Mononuclear cell (primary cell): ENCODE results near the gene IKZF3. TPM values are rescaled to one million over a fixed set of nuclear protein-coding genes. Genes with fewer than 3 reads are reported as not detected.

Source experiments
- H3K27me3 ChIP-seq: 2 replicates; pipeline ENCODE4 v1.6.0; 2011; ENCODE audit warnings: low read length, control low read depth; ENCODE audit not compliant: insufficient read depth
- H3K4me1 ChIP-seq: 2 replicates; pipeline ENCODE4 v1.5.1; 2011; ENCODE audit warnings: mild to moderate bottlenecking, low read length, control low read depth; ENCODE audit not compliant: insufficient read depth
- H3K4me3 ChIP-seq: 2 replicates; pipeline ENCODE4 v1.5.1; 2011; ENCODE audit warnings: mild to moderate bottlenecking, low read length, moderate library complexity
- H3K9me3 ChIP-seq: 2 replicates; pipeline ENCODE4 v1.5.1; 2011; ENCODE audit warnings: low read depth, mild to moderate bottlenecking, control low read depth, low read length
- total RNA-seq: library from RNA; depleted of rRNA; stranded (reverse); fragments of >200 nt; gene quantifications from one replicate; pipeline ENCODE4 v1.2.3, GENCODE V29; 2012

IKZF3 gene
- total RNA-seq, 1 donor = 47.5 TPM

- no peak overlapping the region for H3K4me3 ChIP-seq
- H3K4me1 ChIP-seq = peaks cover 23% of the 10 kb centered on the region
Measured at GRCh38 chr17:39709319-39709997, 154.7 kb downstream of the IKZF3 start.

More at GRCh38 chr17:39709319-39709997, 154.7 kb downstream of the IKZF3 start:
- no peaks in the 10 kb centered on the region for H3K9me3 ChIP-seq
- no peaks in the 10 kb centered on the region for H3K27me3 ChIP-seq

Other genes starting within 250 kb of the IKZF3 start
- gene PPP1R1B, start 237.4 kb downstream of the IKZF3 start, total RNA-seq = not detected
- gene STARD3, start 227.2 kb downstream of the IKZF3 start, total RNA-seq = 31.8 TPM
- 1.0 TPM for gene TCAP, start 199.0 kb downstream of the IKZF3 start, total RNA-seq
- gene PNMT, start 195.9 kb downstream of the IKZF3 start, total RNA-seq = not detected
- 6.4 TPM for gene PGAP3, start 176.3 kb downstream of the IKZF3 start, total RNA-seq
- gene ERBB2, start 164.2 kb downstream of the IKZF3 start, total RNA-seq = 10.2 TPM
- 21.6 TPM for gene MIEN1, start 133.8 kb downstream of the IKZF3 start, total RNA-seq
- not detected for gene GRB7, start 126.4 kb downstream of the IKZF3 start, total RNA-seq
- not detected for gene ZPBP2, start 3.9 kb upstream of the IKZF3 start, total RNA-seq
- 10.7 TPM for gene GSDMB, start 54.3 kb upstream of the IKZF3 start, total RNA-seq
- 57.3 TPM for gene ORMDL3, start 63.3 kb upstream of the IKZF3 start, total RNA-seq
- gene LRRC3C, start 63.4 kb upstream of the IKZF3 start, total RNA-seq = not detected
- gene GSDMA, start 98.7 kb upstream of the IKZF3 start, total RNA-seq = 0.94 TPM
- gene PSMD3, start 116.5 kb upstream of the IKZF3 start, total RNA-seq = 54.9 TPM
- gene CSF3, start 151.1 kb upstream of the IKZF3 start, total RNA-seq = not detected
- gene MED24, start 190.1 kb upstream of the IKZF3 start, total RNA-seq = 37.3 TPM
- gene THRA, start 198.7 kb upstream of the IKZF3 start, total RNA-seq = 39.0 TPM
- 9.9 TPM for gene NR1D1, start 236.3 kb upstream of the IKZF3 start, total RNA-seq